CD14-positive monocyte (primary cell): ENCODE results near the gene KSR1. TPM values are rescaled to one million over a fixed set of nuclear protein-coding genes. Genes with fewer than 3 reads are reported as not detected.

Source experiments
- DNase-seq, 3 donors: peaks; one replicate each; pipeline ENCODE4 v3.0.0-alpha.2; 2011 to 2022
- H2AFZ ChIP-seq: 2 replicates; pipeline ENCODE4 v1.6.0; 2012; ENCODE audit warnings: mild to moderate bottlenecking, low read depth, low read length, inconsistent platforms; ENCODE audit not compliant: insufficient read depth, poor library complexity, severe bottlenecking
- H3K27ac ChIP-seq, 2 donors: 1 replicate in 1 of 2; 2 replicates in 1 of 2; pipeline ENCODE4 v1.5.1; 2012 to 2013; ENCODE audit warnings: low read length in 2 of 2, control low read depth in 1 of 2, inconsistent platforms in 1 of 2, low read depth in 1 of 2, mild to moderate bottlenecking in 1 of 2
- H3K27me3 ChIP-seq, 2 donors: one replicate each; pipeline versions ENCODE4 v1.6.0 to v1.6.1; 2011 to 2013; ENCODE audit warnings: low read length in 2 of 2; ENCODE audit not compliant: control insufficient read depth in 2 of 2, insufficient read depth in 2 of 2
- H3K36me3 ChIP-seq, 2 donors: replicated peaks in 1 of 2; 1 replicate in 1 of 2; 2 replicates in 1 of 2; pipeline versions ENCODE4 v1.5.1 to v1.6.1; 2012 to 2013; ENCODE audit warnings: low read length in 2 of 2, control low read depth in 1 of 2, inconsistent platforms in 1 of 2, mild to moderate bottlenecking in 1 of 2; ENCODE audit not compliant: insufficient read depth in 2 of 2, control insufficient read depth in 1 of 2
- H3K4me1 ChIP-seq, 2 donors: 1 replicate in 1 of 2; 2 replicates in 1 of 2; pipeline versions ENCODE4 v1.5.1 to v1.6.1; 2012 to 2013; ENCODE audit warnings: low read length in 2 of 2, control low read depth in 1 of 2, inconsistent platforms in 1 of 2, mild to moderate bottlenecking in 1 of 2, moderate library complexity in 1 of 2; ENCODE audit not compliant: insufficient read depth in 2 of 2, control insufficient read depth in 1 of 2
- H3K4me2 ChIP-seq: replicated peaks from 2 replicates; pipeline ENCODE3; 2012; ENCODE audit warnings: low read length, moderate library complexity, mild to moderate bottlenecking; ENCODE audit not compliant: poor library complexity, severe bottlenecking; ENCODE audit errors: extremely low read depth
- H3K4me3 ChIP-seq, 3 experiments: fragments of 200-600 bp in 1 of 3; sonication (generic) in 1 of 3; replicated peaks in 1 of 3; 1 replicate in 2 of 3; 2 replicates in 1 of 3; pipeline ENCODE4 v1.5.1; 2011 to 2013; ENCODE audit warnings: low read length in 3 of 3, mild to moderate bottlenecking in 3 of 3, control low read depth in 2 of 3, low read depth in 2 of 3, inconsistent platforms in 1 of 3, moderate library complexity in 1 of 3
- H3K79me2 ChIP-seq: 2 replicates; pipeline ENCODE4 v1.6.0; 2012; ENCODE audit warnings: mild to moderate bottlenecking, control low read depth, inconsistent platforms, low read length, moderate library complexity; ENCODE audit not compliant: insufficient read depth
- H3K9ac ChIP-seq: 2 replicates; pipeline ENCODE4 v1.6.0; 2017; ENCODE audit warnings: low read length, mild to moderate bottlenecking; ENCODE audit not compliant: insufficient read depth, poor library complexity, severe bottlenecking
- H3K9me3 ChIP-seq, 2 donors: replicated peaks in 1 of 2; 1 replicate in 1 of 2; 2 replicates in 1 of 2; pipeline versions ENCODE4 v1.5.1 to v1.6.1; 2012 to 2013; ENCODE audit warnings: low read length in 2 of 2, control low read depth in 1 of 2; ENCODE audit not compliant: control insufficient read depth in 1 of 2, insufficient read depth in 1 of 2
- H4K20me1 ChIP-seq: 2 replicates; pipeline ENCODE4 v1.6.0; 2012; ENCODE audit warnings: mild to moderate bottlenecking, low read length, control low read depth, moderate library complexity; ENCODE audit not compliant: insufficient read depth
- H3K27ac Mint-ChIP-seq, 7 donors: one replicate each; pipeline ENCODE4 v1.8.0; 2020; ENCODE audit warnings: mild to moderate bottlenecking in 7 of 7, mixed read lengths in 7 of 7, moderate library complexity in 6 of 7, inconsistent platforms in 2 of 7
- H3K27me3 Mint-ChIP-seq, 3 donors: one replicate each; pipeline ENCODE4 v1.8.0; 2021 to 2022; ENCODE audit warnings: low read depth in 3 of 3, mild to moderate bottlenecking in 3 of 3, mixed read lengths in 3 of 3, moderate library complexity in 3 of 3, inconsistent platforms in 1 of 3
- H3K36me3 Mint-ChIP-seq, 2 donors: one replicate each; pipeline ENCODE4 v1.8.0; 2020; ENCODE audit warnings: mixed read lengths in 2 of 2, inconsistent platforms in 1 of 2, mild to moderate bottlenecking in 1 of 2
- H3K4me1 Mint-ChIP-seq: one replicate; pipeline ENCODE4 v1.8.0; 2020; ENCODE audit warnings: mild to moderate bottlenecking, mixed read lengths
- H3K4me3 Mint-ChIP-seq, 2 donors: one replicate each; pipeline ENCODE4 v1.8.0; 2020; ENCODE audit warnings: mild to moderate bottlenecking in 2 of 2, mixed read lengths in 2 of 2, moderate library complexity in 1 of 2
- H3K9me3 Mint-ChIP-seq, 7 donors: one replicate each; pipeline ENCODE4 v1.8.0; 2020 to 2022; ENCODE audit warnings: mixed read lengths in 7 of 7, mild to moderate bottlenecking in 6 of 7, moderate library complexity in 6 of 7, inconsistent platforms in 2 of 7
- CTCF ChIP-seq: fragments of 200-600 bp; IDR thresholded peaks from one replicate; pipeline ENCODE4 v1.8.0; 2022; ENCODE audit warnings: antibody characterized with exemption, mild to moderate bottlenecking
- WGBS: methylation state at CpG from one replicate; pipeline ENCODE4 v1.1.5; 2013; ENCODE audit warnings: missing lambda C conversion rate; ENCODE audit not compliant: insufficient coverage; 5-methylcytosine and 5-hydroxymethylcytosine counted together
- intact Hi-C, 2 donors: fragments of 100-400 bp; cut with micrococcal nuclease; formaldehyde crosslinking; loops; one replicate each; pipeline versions ENCODE4 v1.15.0 to v1.15.1; 2023
- polyA plus RNA-seq, 3 donors: library from polyadenylated mRNA; depleted of rRNA in 1 of 3; unstranded in 2 of 3; stranded (reverse) in 1 of 3; fragments of 300-500 nt in 2 of 3; fragments of >200 nt in 1 of 3; fragmentation: Illumina TruSeq in 2 of 3; gene quantifications; 1 replicate in 2 of 3; 2 replicates in 1 of 3; pipeline ENCODE4 v1.2.3, GENCODE V29; 2012 to 2021

Gene KSR1
- polyA plus RNA-seq, 3 donors = 1.2 to 111 (median 4.2) TPM

- no peak for TF ChIP-seq CTCF
- Mint-ChIP-seq H3K36me3 (peaks cover 24 to 31% of the 10 kb centered on the region in 2 donors), H3K27ac (peak overlapping the region in 1 of 7 donors; percentile 10), H3K4me1 (peaks cover 49% of the 10 kb centered on the region), H3K27me3 (no peaks in the 10 kb centered on the region), H3K9me3 (peaks cover 0 to 6% (median 4%) of the 10 kb centered on the region in 7 donors), H3K4me3 (no peak overlapping the region)
- Histone ChIP-seq H3K9ac (no peak overlapping the region), H3K27ac (no peak overlapping the region), H3K4me1 (peaks cover 25 to 37% of the 10 kb centered on the region in 2 donors), H3K36me3 (peaks cover 4 to 12% of the 10 kb centered on the region in 2 donors), H3K9me3 (no peaks in the 10 kb centered on the region), H3K4me2 (no peak overlapping the region), H3K4me3 (no peak overlapping the region), H3K79me2 (peaks cover 89% of the 10 kb centered on the region), H3K27me3 (no peaks in the 10 kb centered on the region), H4K20me1 (peaks cover 58% of the 10 kb centered on the region), H2AFZ (no peak overlapping the region)
- 95% methylated on average over 4 of the region's 9 CpGs for WGBS
- intact Hi-C loops = no loop called here
- no peak for DNase-seq
These were observed 40.7 kb downstream of the KSR1 start for GRCh38 chr17:27496971-27497370.

- intact Hi-C loops = no loop called here
- no peaks in the 10 kb centered on the region for H3K9me3 ChIP-seq
These were observed 41.4 kb downstream of the KSR1 start for GRCh38 chr17:27497696-27498095.

More at GRCh38 chr17:27497696-27498095, 41.4 kb downstream of the KSR1 start:
- no peaks in the 10 kb centered on the region for H3K27me3 Mint-ChIP-seq
- H3K36me3 Mint-ChIP-seq = peaks cover 18 to 28% of the 10 kb centered on the region in 2 donors
- Histone ChIP-seq H3K4me1 (peaks cover 25 to 31% of the 10 kb centered on the region in 2 donors), H3K79me2 (peaks cover 87% of the 10 kb centered on the region), H3K27ac (no peak overlapping the region), H3K4me2 (no peak overlapping the region), H2AFZ (no peak overlapping the region), H3K27me3 (no peaks in the 10 kb centered on the region), H3K9ac (no peak overlapping the region), H3K4me3 (no peak overlapping the region), H4K20me1 (peaks cover 65% of the 10 kb centered on the region), H3K36me3 (peaks cover 4 to 19% of the 10 kb centered on the region in 2 donors)
- H3K9me3 Mint-ChIP-seq = peaks cover 0 to 6% (median 4%) of the 10 kb centered on the region in 7 donors
- peak overlapping the region in 1 of 7 donors; percentile 6 for H3K27ac Mint-ChIP-seq
- H3K4me1 Mint-ChIP-seq = peaks cover 42% of the 10 kb centered on the region
- WGBS = 100% methylated on average over 3 of the region's 5 CpGs
- TF ChIP-seq CTCF = no peak
- no peak overlapping the region for H3K4me3 Mint-ChIP-seq
- DNase-seq = no peak
